ENCODE data around the gene UHRF1. TPM values are rescaled to one million over a fixed set of nuclear protein-coding genes. Genes with fewer than 3 reads are reported as not detected.

The UHRF1 gene
- total RNA-seq, 1 experiment from 2014 or later: 65.6 TPM

GRCh38 chr19:4980067-4980466 is 70.8 kb downstream of the UHRF1 start:
- in situ Hi-C loops (cut with HindIII; ENCODE audit: low pct_unique_long_range_greater_than_20kb, low sequenced_read_pairs): no loop called here
- DNase-seq (ENCODE audit: low read depth): no peak

DNA sequence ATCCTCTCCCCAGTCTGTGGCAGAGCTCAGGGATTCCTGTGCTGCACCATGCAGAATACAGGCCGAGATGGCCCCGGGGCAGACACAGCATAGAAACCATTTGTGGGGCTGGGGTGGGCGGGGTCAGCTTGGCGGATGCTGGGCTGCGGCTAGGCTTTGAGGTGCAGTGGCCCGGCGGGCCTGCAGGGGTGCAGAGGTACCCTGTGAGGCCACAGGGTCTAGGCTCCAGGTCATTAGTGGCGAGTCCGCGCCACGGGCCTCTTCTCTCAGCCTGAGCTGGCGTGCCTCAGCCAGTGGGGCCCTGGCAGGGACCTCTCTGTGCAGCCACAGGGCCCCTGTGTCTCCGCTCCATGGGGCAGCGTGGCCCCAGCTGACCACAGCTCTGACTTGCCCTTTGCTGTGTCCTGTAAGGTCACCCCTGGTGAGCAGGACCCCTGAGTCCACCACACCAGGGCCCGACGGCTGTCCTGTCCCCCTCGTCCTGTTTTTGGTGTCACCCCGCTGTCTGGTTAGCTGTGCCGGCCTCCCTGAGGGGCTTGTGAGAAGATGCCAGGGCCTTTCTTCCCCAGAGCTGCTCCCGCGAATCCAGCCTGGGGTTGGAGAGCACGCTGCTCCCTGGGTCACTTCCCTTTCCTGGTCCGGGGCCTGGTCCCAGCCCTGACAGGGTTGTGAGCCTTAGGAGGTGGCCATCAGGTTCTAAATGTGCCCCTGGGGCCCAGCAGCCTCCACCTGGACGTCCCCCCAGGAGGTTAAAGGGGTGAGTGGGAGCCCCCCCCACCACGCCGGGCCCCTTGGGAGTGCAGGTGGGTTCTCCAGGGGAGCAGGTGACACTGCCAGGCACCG is 71.8 kb downstream of the UHRF1 start:
- in situ Hi-C loops (cut with HindIII; ENCODE audit: low pct_unique_long_range_greater_than_20kb, low sequenced_read_pairs): no loop called here
- no peak for DNase-seq (ENCODE audit: low read depth)

- in situ Hi-C loops (cut with HindIII; ENCODE audit: low pct_unique_long_range_greater_than_20kb, low sequenced_read_pairs): no loop called here
- DNase-seq (ENCODE audit: low read depth): no peak
These were observed 72.3 kb downstream of the UHRF1 start for GRCh38 chr19:4981681-4981958.

DNA sequence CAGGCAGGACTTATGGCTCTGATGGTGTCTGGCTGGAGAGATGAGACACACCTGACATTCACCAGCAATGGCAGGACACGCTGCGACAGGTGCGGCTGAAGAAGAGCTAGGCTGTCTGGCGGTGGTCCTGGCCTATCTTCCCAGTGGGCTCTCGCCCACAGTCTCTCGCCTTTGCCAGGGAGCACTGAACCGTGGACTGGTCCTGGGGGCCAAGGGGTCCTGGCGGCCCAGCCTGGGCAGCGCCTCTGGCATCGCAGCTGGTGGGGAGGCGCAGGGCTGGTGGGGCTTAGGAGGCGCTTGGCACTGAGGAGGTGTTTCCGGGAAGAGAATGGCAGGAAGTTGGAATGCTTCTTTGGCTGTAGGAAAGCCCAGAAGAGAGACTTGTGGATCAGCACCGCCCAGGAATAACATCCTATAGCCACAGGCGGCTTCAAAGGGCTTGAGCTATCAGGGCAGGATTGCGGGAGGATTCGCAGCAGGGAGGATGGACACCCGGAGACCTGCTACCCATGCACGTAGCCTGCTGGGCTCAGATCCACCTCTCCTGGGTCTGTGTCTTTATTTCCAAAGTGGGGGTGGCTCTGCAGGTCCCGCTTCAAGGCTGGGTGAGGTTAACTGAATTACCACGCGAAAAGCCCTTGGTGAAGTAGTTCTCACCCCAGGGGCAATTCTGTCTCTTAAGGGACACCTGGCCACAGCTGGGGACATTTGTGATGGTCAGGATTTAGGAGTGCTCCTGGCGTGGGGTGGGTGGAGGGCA is 74.2 kb downstream of the UHRF1 start:
- no peak for DNase-seq (ENCODE audit: low read depth)
- in situ Hi-C loops (cut with HindIII; ENCODE audit: low pct_unique_long_range_greater_than_20kb, low sequenced_read_pairs): no loop called here

GRCh38 chr19:4984106-4984380 is 74.7 kb downstream of the UHRF1 start:
- no peak for DNase-seq (ENCODE audit: low read depth)
- in situ Hi-C loops (cut with HindIII; ENCODE audit: low pct_unique_long_range_greater_than_20kb, low sequenced_read_pairs): no loop called here

GRCh38 chr19:4984438-4984990 is 75.2 kb downstream of the UHRF1 start:
- no peak for DNase-seq (ENCODE audit: low read depth)
- in situ Hi-C loops (cut with HindIII; ENCODE audit: low pct_unique_long_range_greater_than_20kb, low sequenced_read_pairs): no loop called here

DNA sequence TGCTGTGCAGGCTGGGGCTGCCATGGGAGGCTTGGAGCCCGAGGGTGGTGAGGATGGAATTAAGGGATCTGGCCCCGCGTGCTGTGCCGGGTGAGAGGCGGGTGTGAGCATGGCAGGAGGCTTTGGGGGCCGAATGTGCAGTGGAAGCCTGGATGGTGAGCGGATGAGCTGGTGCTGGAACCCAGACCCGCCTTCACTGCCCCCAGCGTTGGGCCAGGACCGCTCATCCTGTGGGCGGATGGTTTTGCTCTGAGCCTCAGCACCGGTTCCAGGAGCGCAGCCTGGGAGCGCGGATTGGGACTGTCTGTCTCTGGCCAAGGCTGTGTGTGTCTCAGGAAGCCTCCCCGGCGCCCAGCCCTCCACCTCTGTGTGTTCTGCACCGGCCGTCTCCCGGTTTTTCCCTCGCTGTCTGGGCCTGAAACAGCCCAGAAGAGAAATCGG is 76.3 kb downstream of the UHRF1 start:
- no peak for DNase-seq (ENCODE audit: low read depth)
- in situ Hi-C loops (cut with HindIII; ENCODE audit: low pct_unique_long_range_greater_than_20kb, low sequenced_read_pairs): no loop called here

- DNase-seq (ENCODE audit: low read depth): no peak
- in situ Hi-C loops (cut with HindIII; ENCODE audit: low pct_unique_long_range_greater_than_20kb, low sequenced_read_pairs): no loop called here
These were observed 76.8 kb downstream of the UHRF1 start for GRCh38 chr19:4986056-4986455.

GRCh38 chr19:4986471-4986891 is 77.2 kb downstream of the UHRF1 start:
- DNase-seq (ENCODE audit: low read depth): no peak
- in situ Hi-C loops (cut with HindIII; ENCODE audit: low pct_unique_long_range_greater_than_20kb, low sequenced_read_pairs): no loop called here

GRCh38 chr19:4987256-4987655 is 78.0 kb downstream of the UHRF1 start:
- DNase-seq (ENCODE audit: low read depth): no peak
- in situ Hi-C loops (cut with HindIII; ENCODE audit: low pct_unique_long_range_greater_than_20kb, low sequenced_read_pairs): no loop called here

DNA sequence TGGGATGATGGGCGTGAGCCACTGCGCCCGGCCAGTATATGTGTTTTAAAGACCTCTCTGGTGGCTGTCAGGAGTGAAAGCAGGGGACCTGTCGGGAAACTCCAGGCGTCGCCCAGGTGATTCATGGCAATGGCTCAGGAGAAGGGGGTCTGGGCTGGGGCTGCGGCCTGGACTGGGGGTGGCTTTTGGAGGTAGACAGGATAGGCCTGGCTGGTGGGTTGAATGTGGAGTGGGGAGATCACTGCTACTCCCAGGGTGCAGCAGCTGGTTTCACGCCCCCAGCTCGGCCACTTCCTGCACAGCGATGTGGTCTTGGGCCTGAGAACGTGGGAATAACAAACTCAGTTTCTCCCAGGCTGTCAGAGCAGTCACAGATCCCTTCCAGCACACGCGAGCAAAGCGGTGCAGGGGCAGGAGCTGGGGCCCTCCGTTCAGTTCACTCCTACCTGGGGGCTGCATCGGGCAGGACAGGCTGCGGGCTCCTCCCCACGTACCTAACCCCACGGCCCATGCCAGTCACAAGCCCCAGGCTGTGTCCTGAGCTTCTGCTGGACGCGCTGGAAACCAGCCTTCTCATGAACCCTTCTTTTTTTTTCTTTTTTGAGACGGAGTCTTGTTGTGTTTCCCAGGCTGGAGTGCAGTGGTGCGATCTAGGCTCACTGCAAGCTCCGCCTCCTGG is 78.5 kb downstream of the UHRF1 start:
- in situ Hi-C loops (cut with HindIII; ENCODE audit: low pct_unique_long_range_greater_than_20kb, low sequenced_read_pairs): no loop called here
- DNase-seq (ENCODE audit: low read depth): no peak

- in situ Hi-C loops (cut with HindIII; ENCODE audit: low pct_unique_long_range_greater_than_20kb, low sequenced_read_pairs): no loop called here
- peak; percentile 41 for DNase-seq (ENCODE audit: low read depth)
These were observed 79.5 kb downstream of the UHRF1 start for GRCh38 chr19:4988770-4989251.

DNA sequence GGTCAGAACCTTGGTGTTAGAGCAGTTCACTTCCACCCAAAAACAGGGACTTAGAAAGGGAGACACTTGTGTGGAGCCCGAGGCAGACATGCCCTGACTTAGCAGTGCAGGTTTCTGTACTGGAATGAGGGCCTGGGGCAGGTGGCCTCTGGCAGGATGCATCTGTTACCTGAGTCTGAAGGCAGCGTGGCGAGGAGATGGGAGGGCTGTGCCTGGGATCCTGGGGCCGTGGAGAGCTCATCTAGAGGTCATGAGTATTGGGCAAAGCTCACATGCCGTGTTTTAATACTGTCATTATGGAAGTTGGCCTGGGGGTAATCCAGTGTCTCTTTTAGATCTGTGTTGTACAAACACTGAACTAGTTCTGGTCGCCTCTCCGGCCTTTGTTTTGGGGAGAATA is 81.0 kb downstream of the UHRF1 start:
- in situ Hi-C loops (cut with HindIII; ENCODE audit: low pct_unique_long_range_greater_than_20kb, low sequenced_read_pairs): no loop called here
- no peak for DNase-seq (ENCODE audit: low read depth)

GRCh38 chr19:4991538-4991937 is 82.2 kb downstream of the UHRF1 start:
- no peak for DNase-seq (ENCODE audit: low read depth)
- in situ Hi-C loops (cut with HindIII; ENCODE audit: low pct_unique_long_range_greater_than_20kb, low sequenced_read_pairs): no loop called here

GRCh38 chr19:4991996-4992698 is 82.8 kb downstream of the UHRF1 start:
- DNase-seq (ENCODE audit: low read depth): no peak
- in situ Hi-C loops (cut with HindIII; ENCODE audit: low pct_unique_long_range_greater_than_20kb, low sequenced_read_pairs): no loop called here

DNA sequence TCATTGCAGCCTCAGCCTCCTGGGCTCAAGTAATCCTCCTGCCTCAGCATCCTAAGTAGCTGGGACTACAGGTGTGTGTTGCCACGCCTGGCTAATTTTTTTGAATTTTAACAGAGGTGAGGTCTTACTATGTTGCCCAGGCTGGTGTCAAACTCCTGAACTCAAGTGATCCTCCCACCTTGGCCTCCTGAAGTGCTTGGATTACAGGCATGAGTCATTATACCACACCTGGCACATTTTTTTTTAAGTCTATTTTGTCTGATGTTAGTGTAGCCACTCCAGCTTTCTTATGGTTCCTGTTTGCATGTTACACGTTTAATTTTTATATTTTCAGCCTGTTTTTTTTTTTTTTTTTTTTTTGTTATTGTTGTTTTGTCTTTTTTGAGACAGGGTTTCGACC is 84.4 kb downstream of the UHRF1 start:
- no peak for DNase-seq (ENCODE audit: low read depth)
- in situ Hi-C loops (cut with HindIII; ENCODE audit: low pct_unique_long_range_greater_than_20kb, low sequenced_read_pairs): no loop called here

GRCh38 chr19:4996701-4997100 is 87.4 kb downstream of the UHRF1 start:
- in situ Hi-C loops (cut with HindIII; ENCODE audit: low pct_unique_long_range_greater_than_20kb, low sequenced_read_pairs): no loop called here
- no peak for DNase-seq (ENCODE audit: low read depth)

- in situ Hi-C loops (cut with HindIII; ENCODE audit: low pct_unique_long_range_greater_than_20kb, low sequenced_read_pairs): no loop called here
- DNase-seq (ENCODE audit: low read depth): no peak
These were observed 88.0 kb downstream of the UHRF1 start for GRCh38 chr19:4997297-4997696.

Data from Caki2 (cell line).